Measurements from ENCODE around the gene CD3E. TPM values are rescaled to one million over a fixed set of nuclear protein-coding genes. Genes with fewer than 3 reads are reported as not detected.

Gene CD3E
- total and polyA plus RNA-seq, 9 of the 15 experiments (the other 6 are each of a cell fraction or from before 2014, with no cell fraction given), result 0.07 to 0.62 (median 0.19) TPM; not detected in 5

- H3K79me2 ChIP-seq (ENCODE audit: control insufficient read depth, insufficient read depth, low read length), result peaks cover 31% of the 10 kb centered on the region
- H3K9me3 ChIP-seq (replicated peaks; ENCODE audit: control insufficient read depth, insufficient read depth, low read depth, low read length), result no peaks in the 10 kb centered on the region
- TF ChIP-seq ZFP91 (CRISPR knock-in tag; IDR thresholded peaks at IDR 0.05) (no peak), E2F5 (CRISPR knock-in tag; IDR thresholded peaks at IDR 0.05) (no peak), SNRNP70 (optimal IDR thresholded peaks at IDR 0.05; ENCODE audit: low read depth, low read length) (no peak)
- ATAC-seq, result no peak
- WGBS (ENCODE audit: insufficient coverage, low coverage, missing lambda C conversion rate), result 84% methylated on average over 3 of the region's 3 CpGs
- no peak for DNase-seq (ENCODE audit: extremely low read depth in 1 of 4, low spot score in 3 of 4)
- H3K27ac ChIP-seq (ENCODE audit: extremely low read depth, low read depth, low read length), result no peak overlapping the region
- no peak for FAIRE-seq
- H2AFZ ChIP-seq (ENCODE audit: low read depth, low read length), result no peak overlapping the region
- H3K9ac ChIP-seq (ENCODE audit: insufficient read depth in 1 of 2, low read depth in 2 of 2, low read length in 2 of 2), result no peak overlapping the region
- H3K4me2 ChIP-seq (ENCODE audit: insufficient read depth, low read length), result no peak overlapping the region
- H4K20me1 ChIP-seq (replicated peaks; ENCODE audit: control insufficient read depth, insufficient read depth, low read length), result no peaks in the 10 kb centered on the region
- ChIA-PET CTCF (ENCODE audit: low intra/inter-chr PET ratio) (no interaction called here), POLR2A (interaction anchor here (0.6 kb wide), 1 partner anchor 158 kb away, joined by 3 read pairs; no protein-coding TSS in a partner anchor)
- in situ Hi-C loops (cut with MboI), result no loop called here
- BruUV-seq (replicated peaks), result no TSS peak
- no peak overlapping the region for H3K4me3 ChIP-seq
- peaks cover 57% of the 10 kb centered on the region for H3K36me3 ChIP-seq (ENCODE audit: control insufficient read depth, insufficient read depth, low read length)
- H3K9me1 ChIP-seq (ENCODE audit: control insufficient read depth, insufficient read depth, low read length), result no peaks in the 10 kb centered on the region
- H3K27me3 ChIP-seq (ENCODE audit: control insufficient read depth in 2 of 2, insufficient read depth in 2 of 2, low read length in 2 of 2), result no peaks in the 10 kb centered on the region
- intact Hi-C loops (cut with micrococcal nuclease), result no loop called here
- 0 out of 5 replicates have a peak, but pooled peaks cover 0 to 5% of the 10 kb centered on the region in 2 experiments for H3K4me1 ChIP-seq (replicated peaks in 1 of 2; ENCODE audit: control insufficient read depth in 2 of 2, insufficient read depth in 2 of 2, low read length in 2 of 2)
Measured at GRCh38 chr11:118364956-118365615, 60.6 kb downstream of the CD3E start.

Small RNA genes within 50 kb of the gene (small RNA-seq; reads per million reads assigned to genes)
- gene AP001582.1, result not detected

Other genes starting within 250 kb of the CD3E start
Only the 7 nearest of the 14 such genes appear.
- gene JAML, start 79.7 kb upstream of the CD3E start, total RNA-seq (2014; rRNA removed), result 0.05 and 0.08 TPM in 2 replicates
- not detected in 2 replicates for gene JAML, start 79.7 kb upstream of the CD3E start, total RNA-seq (2014; rRNA removed; fragmentation: Illumina TruSeq; extraction: Trizol)
- gene JAML, start 79.7 kb upstream of the CD3E start, total RNA-seq (2015; rRNA removed; fragmentation: Illumina TruSeq; extraction: Trizol), result 0.19 TPM in 1 of 2 replicates, not detected in the other
- gene JAML, start 79.7 kb upstream of the CD3E start, total RNA-seq (2021), result 0.22 and 0.47 TPM in 2 replicates
- 0.08 TPM in 1 of 2 replicates, not detected in the other for gene JAML, start 79.7 kb upstream of the CD3E start, polyA plus RNA-seq (2011; rRNA removed)
- 0.09 and 0.12 TPM in 2 replicates for gene JAML, start 79.7 kb upstream of the CD3E start, polyA plus RNA-seq (2014; fragmentation: Illumina TruSeq; extraction: Trizol)
- gene JAML, start 79.7 kb upstream of the CD3E start, polyA plus RNA-seq (2014; fragmentation: Nextera tagmentation; extraction: Ambion mirVana), result under 1 TPM in 1 of 2 experiments, not detected in 1; 0.27 TPM
- gene JAML, start 79.7 kb upstream of the CD3E start, polyA plus RNA-seq (2014; rRNA removed), result 0.32 TPM in 1 of 2 replicates, not detected in the other
- 1.2 and 1.3 TPM in 2 replicates for gene MPZL3, start 52.4 kb upstream of the CD3E start, total RNA-seq (2014; rRNA removed)
- gene MPZL3, start 52.4 kb upstream of the CD3E start, total RNA-seq (2014; rRNA removed; fragmentation: Illumina TruSeq; extraction: Trizol), result 2.5 and 2.9 TPM in 2 replicates
- gene MPZL3, start 52.4 kb upstream of the CD3E start, total RNA-seq (2015; rRNA removed; fragmentation: Illumina TruSeq; extraction: Trizol), result 1.7 and 1.9 TPM in 2 replicates
- 1.8 and 2.1 TPM in 2 replicates for gene MPZL3, start 52.4 kb upstream of the CD3E start, total RNA-seq (2021)
- gene MPZL3, start 52.4 kb upstream of the CD3E start, polyA plus RNA-seq (2011; rRNA removed), result 1.5 and 3.3 TPM in 2 replicates
- 1.5 TPM in 2 replicates for gene MPZL3, start 52.4 kb upstream of the CD3E start, polyA plus RNA-seq (2014; fragmentation: Illumina TruSeq; extraction: Trizol)
- 1 to 10 TPM; 1.6 to 2.9 TPM for gene MPZL3, start 52.4 kb upstream of the CD3E start, polyA plus RNA-seq (2014; fragmentation: Nextera tagmentation; extraction: Ambion mirVana)
- gene MPZL3, start 52.4 kb upstream of the CD3E start, polyA plus RNA-seq (2014; rRNA removed), result 0.97 and 1.1 TPM in 2 replicates
- 0.08 TPM in 1 of 2 replicates, not detected in the other for gene MPZL2, start 40.4 kb upstream of the CD3E start, total RNA-seq (2014; rRNA removed)
- gene MPZL2, start 40.4 kb upstream of the CD3E start, total RNA-seq (2014; rRNA removed; fragmentation: Illumina TruSeq; extraction: Trizol), result 0.16 TPM in 1 of 2 replicates, not detected in the other
- gene MPZL2, start 40.4 kb upstream of the CD3E start, total RNA-seq (2015; rRNA removed; fragmentation: Illumina TruSeq; extraction: Trizol), result 0.18 and 0.19 TPM in 2 replicates
- gene MPZL2, start 40.4 kb upstream of the CD3E start, total RNA-seq (2021), result 0.09 and 0.29 TPM in 2 replicates
- 0.17 and 0.38 TPM in 2 replicates for gene MPZL2, start 40.4 kb upstream of the CD3E start, polyA plus RNA-seq (2011; rRNA removed)
- 0.27 and 0.32 TPM in 2 replicates for gene MPZL2, start 40.4 kb upstream of the CD3E start, polyA plus RNA-seq (2014; fragmentation: Illumina TruSeq; extraction: Trizol)
- gene MPZL2, start 40.4 kb upstream of the CD3E start, polyA plus RNA-seq (2014; fragmentation: Nextera tagmentation; extraction: Ambion mirVana), result under 1 TPM; 0.14 to 0.28 TPM
- gene MPZL2, start 40.4 kb upstream of the CD3E start, polyA plus RNA-seq (2014; rRNA removed), result 0.16 and 0.21 TPM in 2 replicates
- 40.7 and 42.4 TPM in 2 replicates for gene CD3D, start 38.0 kb downstream of the CD3E start, total RNA-seq (2014; rRNA removed)
- 52.4 and 54.8 TPM in 2 replicates for gene CD3D, start 38.0 kb downstream of the CD3E start, total RNA-seq (2014; rRNA removed; fragmentation: Illumina TruSeq; extraction: Trizol)
- 35.6 and 41.7 TPM in 2 replicates for gene CD3D, start 38.0 kb downstream of the CD3E start, total RNA-seq (2015; rRNA removed; fragmentation: Illumina TruSeq; extraction: Trizol)
- 34.9 and 36.2 TPM in 2 replicates for gene CD3D, start 38.0 kb downstream of the CD3E start, total RNA-seq (2021)
- 238 and 241 TPM in 2 replicates for gene CD3D, start 38.0 kb downstream of the CD3E start, polyA plus RNA-seq (2011; rRNA removed)
- gene CD3D, start 38.0 kb downstream of the CD3E start, polyA plus RNA-seq (2014; fragmentation: Illumina TruSeq; extraction: Trizol), result 67.1 and 75.5 TPM in 2 replicates
- gene CD3D, start 38.0 kb downstream of the CD3E start, polyA plus RNA-seq (2014; fragmentation: Nextera tagmentation; extraction: Ambion mirVana), result 100 to 1,000 TPM; 139 to 145 TPM
- gene CD3D, start 38.0 kb downstream of the CD3E start, polyA plus RNA-seq (2014; rRNA removed), result 69.6 and 76.7 TPM in 2 replicates
- gene CD3G, start 39.6 kb downstream of the CD3E start, total RNA-seq (2014; rRNA removed), result 0.36 and 0.37 TPM in 2 replicates
- gene CD3G, start 39.6 kb downstream of the CD3E start, total RNA-seq (2014; rRNA removed; fragmentation: Illumina TruSeq; extraction: Trizol), result 0.19 and 0.47 TPM in 2 replicates
- 0.47 and 0.49 TPM in 2 replicates for gene CD3G, start 39.6 kb downstream of the CD3E start, total RNA-seq (2015; rRNA removed; fragmentation: Illumina TruSeq; extraction: Trizol)
- gene CD3G, start 39.6 kb downstream of the CD3E start, total RNA-seq (2021), result 0.55 and 0.60 TPM in 2 replicates
- gene CD3G, start 39.6 kb downstream of the CD3E start, polyA plus RNA-seq (2011; rRNA removed), result 1.6 and 1.7 TPM in 2 replicates
- gene CD3G, start 39.6 kb downstream of the CD3E start, polyA plus RNA-seq (2014; fragmentation: Illumina TruSeq; extraction: Trizol), result 0.30 and 0.79 TPM in 2 replicates
- under 1 TPM; 0.60 to 0.83 TPM for gene CD3G, start 39.6 kb downstream of the CD3E start, polyA plus RNA-seq (2014; fragmentation: Nextera tagmentation; extraction: Ambion mirVana)
- gene CD3G, start 39.6 kb downstream of the CD3E start, polyA plus RNA-seq (2014; rRNA removed), result 0.24 and 0.33 TPM in 2 replicates
- 26.8 and 32.4 TPM in 2 replicates for gene UBE4A, start 54.9 kb downstream of the CD3E start, total RNA-seq (2014; rRNA removed)
- gene UBE4A, start 54.9 kb downstream of the CD3E start, total RNA-seq (2014; rRNA removed; fragmentation: Illumina TruSeq; extraction: Trizol), result 44.8 and 50.6 TPM in 2 replicates
- gene UBE4A, start 54.9 kb downstream of the CD3E start, total RNA-seq (2015; rRNA removed; fragmentation: Illumina TruSeq; extraction: Trizol), result 41.8 and 45.2 TPM in 2 replicates
- gene UBE4A, start 54.9 kb downstream of the CD3E start, total RNA-seq (2021), result 33.6 and 37.0 TPM in 2 replicates
- gene UBE4A, start 54.9 kb downstream of the CD3E start, polyA plus RNA-seq (2011; rRNA removed), result 22.9 and 23.9 TPM in 2 replicates
- 29.2 and 32.8 TPM in 2 replicates for gene UBE4A, start 54.9 kb downstream of the CD3E start, polyA plus RNA-seq (2014; fragmentation: Illumina TruSeq; extraction: Trizol)
- gene UBE4A, start 54.9 kb downstream of the CD3E start, polyA plus RNA-seq (2014; fragmentation: Nextera tagmentation; extraction: Ambion mirVana), result 10 to 100 TPM; 13.5 to 17.1 TPM
- 17.8 and 18.0 TPM in 2 replicates for gene UBE4A, start 54.9 kb downstream of the CD3E start, polyA plus RNA-seq (2014; rRNA removed)
- gene ATP5MG, start 96.9 kb downstream of the CD3E start, total RNA-seq (2014; rRNA removed), result 294 and 333 TPM in 2 replicates
- 422 and 434 TPM in 2 replicates for gene ATP5MG, start 96.9 kb downstream of the CD3E start, total RNA-seq (2014; rRNA removed; fragmentation: Illumina TruSeq; extraction: Trizol)
- 366 and 426 TPM in 2 replicates for gene ATP5MG, start 96.9 kb downstream of the CD3E start, total RNA-seq (2015; rRNA removed; fragmentation: Illumina TruSeq; extraction: Trizol)
- gene ATP5MG, start 96.9 kb downstream of the CD3E start, total RNA-seq (2021), result 390 and 391 TPM in 2 replicates
- 609 and 759 TPM in 2 replicates for gene ATP5MG, start 96.9 kb downstream of the CD3E start, polyA plus RNA-seq (2011; rRNA removed)
- 301 and 302 TPM in 2 replicates for gene ATP5MG, start 96.9 kb downstream of the CD3E start, polyA plus RNA-seq (2014; fragmentation: Illumina TruSeq; extraction: Trizol)
- gene ATP5MG, start 96.9 kb downstream of the CD3E start, polyA plus RNA-seq (2014; fragmentation: Nextera tagmentation; extraction: Ambion mirVana), result 1,000 to 10,000 TPM; 1,842 to 2,138 TPM
- 512 and 785 TPM in 2 replicates for gene ATP5MG, start 96.9 kb downstream of the CD3E start, polyA plus RNA-seq (2014; rRNA removed)

Measured in K562 (cell line).